ENCODE data around the gene JUP. TPM values are rescaled to one million over a fixed set of nuclear protein-coding genes. Genes with fewer than 3 reads are reported as not detected.

Gene JUP
- total and polyA plus RNA-seq, 2 of the 4 experiments (the other 2 are of a cell fraction): 12.9 to 27.3 TPM

DNA sequence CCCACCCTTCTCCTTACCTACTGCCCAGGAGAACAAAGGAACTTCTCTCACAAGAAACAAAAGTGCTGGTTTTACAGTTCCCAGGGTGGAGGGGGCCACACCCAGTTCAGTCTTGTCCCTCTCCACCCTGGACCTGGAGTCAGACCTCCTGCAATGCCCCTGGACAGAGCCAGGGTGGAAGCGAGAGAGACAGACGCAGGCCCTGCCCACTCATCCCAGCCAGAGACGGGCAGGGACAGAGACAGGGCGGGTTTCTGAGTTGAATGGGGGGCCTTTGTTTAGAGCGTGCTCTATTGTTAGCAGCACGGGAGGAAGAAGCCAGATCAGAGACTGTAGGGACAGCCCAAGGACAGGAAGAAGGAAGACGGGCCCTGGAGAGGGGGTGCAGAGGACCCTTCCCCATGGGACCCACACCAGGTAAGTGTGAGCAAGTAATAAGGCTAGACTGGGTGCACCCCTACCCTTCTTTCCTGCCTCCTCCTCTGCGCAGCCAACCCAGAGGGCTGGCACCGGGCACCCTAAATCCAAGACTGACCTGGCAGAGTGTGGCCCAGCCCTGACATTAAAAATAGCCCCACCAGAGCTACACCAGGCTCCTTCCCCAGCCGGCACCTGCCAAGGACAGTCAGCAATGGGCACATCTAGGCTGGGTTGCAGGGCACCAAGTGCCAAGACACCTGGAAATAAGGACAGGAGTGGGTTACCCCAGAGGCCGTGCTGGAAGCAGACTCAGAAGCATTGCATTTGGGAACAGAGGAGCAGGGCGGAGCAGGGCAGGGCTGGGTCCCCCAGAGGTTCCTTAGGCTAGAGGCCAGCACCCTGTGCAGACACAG, 10.9 kb downstream of the JUP start:
- peaks cover 25% of the 10 kb centered on the region for H3K4me1 ChIP-seq (ENCODE audit: control insufficient read depth, insufficient read depth, low read length)
- TF ChIP-seq POLR2A (IDR thresholded peaks at IDR 0.05; ENCODE audit: low read depth, low read length): no peak
- H4K5ac ChIP-seq (ENCODE audit: low read depth, low read length): no peak overlapping the region
- no peak overlapping the region for H2BK5ac ChIP-seq (ENCODE audit: low read depth, low read length, poor library complexity, severe bottlenecking)
- 90% methylated on average over 2 of the region's 12 CpGs; no CpG with 5 or more reads in 1 of the 2 experiments for WGBS, 2 experiments (ENCODE audit: extremely low coverage in 2 of 2, insufficient read length in 1 of 2)
- ATAC-seq (ENCODE audit: low read depth) (no peak), DNase-seq (no peak)
- 0 out of 2 replicates have a peak overlapping the region, but pooled peaks have one; percentile 19 for H3K14ac ChIP-seq (replicated peaks; ENCODE audit: low read depth, low read length)
- H4K91ac ChIP-seq (ENCODE audit: insufficient read depth, low read depth, low read length): no peak overlapping the region
- no peak overlapping the region for H2AK9ac ChIP-seq (replicated peaks; ENCODE audit: low read depth, low read length, poor library complexity)
- H3K56ac ChIP-seq (ENCODE audit: extremely low read depth, insufficient read depth, low read length): no peak overlapping the region
- H2AK5ac ChIP-seq (ENCODE audit: low read depth, low read length): peak overlapping the region; percentile 65
- H3K4me3 ChIP-seq (ENCODE audit: insufficient read depth, low read depth, low read length): no peak overlapping the region
- intact Hi-C loops (cut with micrococcal nuclease): no loop called here
- no peaks in the 10 kb centered on the region for H3K9me3 ChIP-seq (ENCODE audit: control insufficient read depth, insufficient read depth, low read length)
- no peak overlapping the region for H3K23ac ChIP-seq (ENCODE audit: low read depth, low read length)
- peaks cover 31% of the 10 kb centered on the region for H4K20me1 ChIP-seq (ENCODE audit: insufficient read depth, low read length)
- no peak overlapping the region; the same call in 2 of the 3 replicates for H2BK15ac ChIP-seq (ENCODE audit: low read depth, low read length)
- H3K27me3 ChIP-seq (ENCODE audit: control insufficient read depth, insufficient read depth, low read length): no peaks in the 10 kb centered on the region
- POLR2A ChIA-PET (ENCODE audit: unreplicated experiment): no interaction called here
- no TSS peak for BruUV-seq (replicated peaks)
- H3K4me2 ChIP-seq (ENCODE audit: low read depth, low read length): no peak overlapping the region
- peaks cover 24% of the 10 kb centered on the region for H3K36me3 ChIP-seq (ENCODE audit: control insufficient read depth, insufficient read depth, low read length)
- no peak overlapping the region for H3K18ac ChIP-seq (ENCODE audit: low read depth, low read length)
- peak overlapping the region; percentile 60 for H3K4ac ChIP-seq (ENCODE audit: low read depth, low read length)
- peaks cover 14 to 65% of the 10 kb centered on the region in 2 experiments; a peak in 3 of 4 replicates for H3K79me1 ChIP-seq (ENCODE audit: low read depth in 1 of 2, low read length in 2 of 2)
- H2BK20ac ChIP-seq (ENCODE audit: low read depth, low read length): no peak overlapping the region
- H3K9ac ChIP-seq (ENCODE audit: low read depth, low read length): no peak overlapping the region
- no peak overlapping the region for H3K27ac ChIP-seq (ENCODE audit: insufficient read depth, low read length)
- H3K9me1 ChIP-seq (ENCODE audit: insufficient read depth, low read length): peaks cover 27% of the 10 kb centered on the region
- H2BK120ac ChIP-seq (ENCODE audit: low read depth, low read length): peak overlapping the region; percentile 4; the same call in 1 of the 2 replicates
- in situ Hi-C loops (cut with MboI; ENCODE audit: low sequenced_read_pairs): no loop called here
- H4K8ac ChIP-seq (ENCODE audit: low read depth in 2 of 2, low read length in 2 of 2): no peak overlapping the region; a peak in 1 of 4 replicates
- H2AFZ ChIP-seq (replicated peaks; ENCODE audit: low read length, poor library complexity): no peak overlapping the region
- CTCF ChIA-PET: interaction anchor here (0.7 kb wide), 1 partner anchor 11 kb away, joined by 3 read pairs; the partner anchor contains the start of gene JUP
- dilution Hi-C loops (cut with HindIII; ENCODE audit: low sequenced_read_pairs, unreplicated experiment): no loop called here
